Measurements from ENCODE around the gene PLCH2. TPM values are rescaled to one million over a fixed set of nuclear protein-coding genes. Genes with fewer than 3 reads are reported as not detected.

The PLCH2 gene
- total RNA-seq, 2 experiments from 2014 or later: 32.7 to 33.8 TPM

- no peak overlapping the region for H3K4me3 Mint-ChIP-seq
- no peaks in the 10 kb centered on the region for H3K9me3 Mint-ChIP-seq
- POLR2A ChIA-PET: no interaction called here
- no peaks in the 10 kb centered on the region for H3K36me3 Mint-ChIP-seq (ENCODE audit: low read depth)
- no peak for DNase-seq
- CTCF ChIA-PET: no interaction called here
- H3K27me3 Mint-ChIP-seq: no peaks in the 10 kb centered on the region
- no peak overlapping the region for H3K27ac Mint-ChIP-seq
- H3K4me1 Mint-ChIP-seq: no peaks in the 10 kb centered on the region
Observed at GRCh38 chr1:2479186-2479585, 3.1 kb downstream of the PLCH2 start.

DNA sequence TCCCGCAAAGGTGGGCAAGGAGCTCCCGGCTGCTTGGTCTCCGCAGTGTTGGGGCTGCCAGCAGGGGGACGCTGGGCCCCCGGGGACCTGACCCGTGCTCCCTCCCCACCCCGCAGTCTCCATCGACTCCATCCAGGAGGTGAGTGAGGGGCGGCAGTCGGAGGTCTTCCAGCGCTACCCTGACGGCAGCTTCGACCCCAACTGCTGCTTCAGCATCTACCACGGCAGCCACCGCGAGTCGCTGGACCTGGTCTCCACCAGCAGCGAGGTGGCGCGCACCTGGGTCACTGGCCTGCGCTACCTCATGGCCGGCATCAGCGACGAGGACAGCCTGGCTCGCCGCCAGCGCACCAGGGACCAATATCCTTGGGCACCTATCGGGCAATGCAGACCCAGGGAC is 3.5 kb downstream of the PLCH2 start:
- no peak overlapping the region for H3K27ac Mint-ChIP-seq
- CTCF ChIA-PET: no interaction called here
- H3K27me3 Mint-ChIP-seq: no peaks in the 10 kb centered on the region
- no peaks in the 10 kb centered on the region for H3K9me3 Mint-ChIP-seq
- no peak overlapping the region for H3K4me3 Mint-ChIP-seq
- no peak for DNase-seq
- H3K4me1 Mint-ChIP-seq: no peaks in the 10 kb centered on the region
- no peaks in the 10 kb centered on the region for H3K36me3 Mint-ChIP-seq (ENCODE audit: low read depth)
- POLR2A ChIA-PET: interaction anchor here (1.0 kb wide), 1 partner anchor 21 kb away, joined by 3 read pairs; no protein-coding TSS in a partner anchor

- Mint-ChIP-seq H3K36me3 (ENCODE audit: low read depth) (no peaks in the 10 kb centered on the region), H3K4me3 (no peak overlapping the region), H3K27ac (peak overlapping the region; percentile 16), H3K4me1 (no peaks in the 10 kb centered on the region), H3K27me3 (no peaks in the 10 kb centered on the region), H3K9me3 (no peaks in the 10 kb centered on the region)
- DNase-seq: no peak
- POLR2A ChIA-PET: interaction anchor here (1.0 kb wide), 2 partner anchors 21 to 65 kb away, joined by 3 read pairs; no protein-coding TSS in a partner anchor
- CTCF ChIA-PET: no interaction called here
Observed at GRCh38 chr1:2480236-2480985, 4.3 kb downstream of the PLCH2 start.

DNA sequence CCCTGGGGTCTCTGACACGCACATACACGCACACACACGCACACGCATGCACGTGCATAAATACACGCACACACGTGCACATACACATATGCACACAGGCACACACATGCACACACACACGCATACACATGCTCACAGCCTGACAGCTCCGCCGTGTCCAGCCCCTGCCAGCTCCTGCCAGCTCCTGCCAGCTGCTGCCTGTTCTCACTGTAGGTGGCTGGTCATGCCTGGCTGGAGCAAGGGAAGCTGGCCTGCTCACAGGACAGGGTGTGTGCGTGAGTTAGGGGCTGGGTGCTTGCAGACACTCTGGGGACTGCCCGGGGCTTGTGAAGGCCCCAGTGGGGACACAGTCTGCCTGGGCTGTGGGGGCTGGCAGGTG is 4.9 kb downstream of the PLCH2 start:
- no peak overlapping the region for H3K4me3 Mint-ChIP-seq
- H3K36me3 Mint-ChIP-seq (ENCODE audit: low read depth): no peaks in the 10 kb centered on the region
- no peaks in the 10 kb centered on the region for H3K9me3 Mint-ChIP-seq
- H3K27ac Mint-ChIP-seq: peak overlapping the region; percentile 16
- no peaks in the 10 kb centered on the region for H3K4me1 Mint-ChIP-seq
- H3K27me3 Mint-ChIP-seq: no peaks in the 10 kb centered on the region
- ChIA-PET POLR2A (interaction anchor here (1.0 kb wide), 1 partner anchor 65 kb away, joined by 3 read pairs; no protein-coding TSS in a partner anchor), CTCF (no interaction called here)
- DNase-seq: no peak

DNA sequence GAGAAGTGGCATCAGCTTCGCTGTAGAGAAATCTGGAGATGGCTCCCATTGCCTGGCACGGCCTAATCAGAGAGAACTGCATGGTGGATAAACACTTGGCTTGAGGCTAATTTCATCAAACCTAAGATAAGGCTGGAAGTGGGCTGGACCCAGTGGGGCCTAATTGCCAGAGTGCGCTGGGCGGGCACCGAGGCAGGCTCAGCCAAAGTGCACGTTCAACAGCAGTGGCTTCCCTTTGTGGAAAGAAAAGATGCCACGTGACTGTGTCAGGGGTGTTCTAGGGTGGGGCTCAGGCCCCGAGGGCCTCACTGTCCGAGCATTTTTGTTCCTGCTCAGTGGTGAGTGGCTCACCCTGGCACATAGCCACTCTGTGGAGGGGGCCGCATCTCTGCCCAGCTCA is 5.8 kb downstream of the PLCH2 start:
- Mint-ChIP-seq H3K4me1 (no peaks in the 10 kb centered on the region), H3K36me3 (ENCODE audit: low read depth) (no peaks in the 10 kb centered on the region), H3K9me3 (no peaks in the 10 kb centered on the region), H3K4me3 (no peak overlapping the region), H3K27me3 (no peaks in the 10 kb centered on the region), H3K27ac (no peak overlapping the region)
- CTCF ChIA-PET: no interaction called here
- no peak for DNase-seq
- POLR2A ChIA-PET: interaction anchor here (1.2 kb wide), 1 partner anchor 66 kb away, joined by 3 read pairs; no protein-coding TSS in a partner anchor

- no peak for DNase-seq
- CTCF ChIA-PET: no interaction called here
- H3K27ac Mint-ChIP-seq: no peak overlapping the region
- POLR2A ChIA-PET: interaction anchor here (0.9 to 1.2 kb wide), 2 partner anchors 15 to 67 kb away, joined by 3 read pairs; no protein-coding TSS in a partner anchor
- H3K4me1 Mint-ChIP-seq: no peaks in the 10 kb centered on the region
- no peaks in the 10 kb centered on the region for H3K27me3 Mint-ChIP-seq
- H3K36me3 Mint-ChIP-seq (ENCODE audit: low read depth): no peaks in the 10 kb centered on the region
- H3K9me3 Mint-ChIP-seq: no peaks in the 10 kb centered on the region
- H3K4me3 Mint-ChIP-seq: no peak overlapping the region
Observed at GRCh38 chr1:2482588-2482987, 6.5 kb downstream of the PLCH2 start.

GRCh38 chr1:2483026-2483425 is 6.9 kb downstream of the PLCH2 start:
- DNase-seq: no peak
- no peaks in the 10 kb centered on the region for H3K36me3 Mint-ChIP-seq (ENCODE audit: low read depth)
- peaks cover 2% of the 10 kb centered on the region for H3K9me3 Mint-ChIP-seq
- H3K27ac Mint-ChIP-seq: no peak overlapping the region
- no peaks in the 10 kb centered on the region for H3K27me3 Mint-ChIP-seq
- no peaks in the 10 kb centered on the region for H3K4me1 Mint-ChIP-seq
- CTCF ChIA-PET: no interaction called here
- no peak overlapping the region for H3K4me3 Mint-ChIP-seq
- POLR2A ChIA-PET: interaction anchor here (0.9 kb wide), 1 partner anchor 15 kb away, joined by 3 read pairs; no protein-coding TSS in a partner anchor

GRCh38 chr1:2483970-2484369 is 7.9 kb downstream of the PLCH2 start:
- no peaks in the 10 kb centered on the region for H3K4me1 Mint-ChIP-seq
- H3K27ac Mint-ChIP-seq: no peak overlapping the region
- no peak for DNase-seq
- H3K4me3 Mint-ChIP-seq: no peak overlapping the region
- peaks cover 5% of the 10 kb centered on the region for H3K36me3 Mint-ChIP-seq (ENCODE audit: low read depth)
- CTCF ChIA-PET: no interaction called here
- peaks cover 9% of the 10 kb centered on the region for H3K9me3 Mint-ChIP-seq
- no peaks in the 10 kb centered on the region for H3K27me3 Mint-ChIP-seq
- POLR2A ChIA-PET: no interaction called here

- H3K4me1 Mint-ChIP-seq: no peaks in the 10 kb centered on the region
- peaks cover 13% of the 10 kb centered on the region for H3K9me3 Mint-ChIP-seq
- peaks cover 9% of the 10 kb centered on the region for H3K36me3 Mint-ChIP-seq (ENCODE audit: low read depth)
- no peak overlapping the region for H3K4me3 Mint-ChIP-seq
- POLR2A ChIA-PET: no interaction called here
- H3K27ac Mint-ChIP-seq: no peak overlapping the region
- no peaks in the 10 kb centered on the region for H3K27me3 Mint-ChIP-seq
- CTCF ChIA-PET: no interaction called here
- DNase-seq: no peak
Observed at GRCh38 chr1:2486041-2486440, 10.0 kb downstream of the PLCH2 start.

DNA sequence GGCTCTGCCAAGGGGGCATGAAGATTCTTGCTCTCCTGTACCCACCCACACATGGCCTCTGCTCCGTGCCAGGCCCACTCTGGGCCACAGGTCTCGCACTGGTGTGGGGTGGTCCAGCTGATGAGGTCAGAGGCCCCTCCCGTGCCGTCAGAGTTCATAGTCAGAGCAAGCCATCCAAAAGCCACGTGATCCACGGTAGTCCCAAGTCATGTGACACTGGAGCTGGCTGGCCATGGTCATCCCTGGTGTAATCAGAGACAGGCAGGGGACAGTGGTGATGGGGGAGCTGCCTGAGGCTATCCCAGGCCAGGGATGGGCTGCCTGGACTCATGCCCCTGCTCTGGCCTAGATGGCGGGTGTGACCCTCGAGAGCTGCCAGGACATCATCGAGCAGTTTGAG is 10.5 kb downstream of the PLCH2 start:
- H3K4me1 Mint-ChIP-seq: no peaks in the 10 kb centered on the region
- CTCF ChIA-PET: no interaction called here

GRCh38 chr1:2488688-2489087 is 12.6 kb downstream of the PLCH2 start:
- Mint-ChIP-seq H3K9me3 (peaks cover 13% of the 10 kb centered on the region), H3K27me3 (no peaks in the 10 kb centered on the region), H3K4me1 (no peaks in the 10 kb centered on the region), H3K4me3 (no peak overlapping the region), H3K27ac (no peak overlapping the region), H3K36me3 (ENCODE audit: low read depth) (peaks cover 9% of the 10 kb centered on the region)
- POLR2A ChIA-PET: interaction anchor here (1.0 kb wide), 1 partner anchor 18 kb away, joined by 3 read pairs; no protein-coding TSS in a partner anchor
- no peak for DNase-seq
- CTCF ChIA-PET: no interaction called here

More for the DNA sequence above, 10.5 kb downstream of the PLCH2 start:
- Mint-ChIP-seq H3K9me3 (peaks cover 13% of the 10 kb centered on the region), H3K27me3 (no peaks in the 10 kb centered on the region), H3K27ac (no peak overlapping the region), H3K36me3 (ENCODE audit: low read depth) (peaks cover 9% of the 10 kb centered on the region), H3K4me3 (no peak overlapping the region)
- POLR2A ChIA-PET: no interaction called here
- DNase-seq: no peak

GRCh38 chr1:2489615-2490014 is 13.5 kb downstream of the PLCH2 start:
- Mint-ChIP-seq H3K4me3 (no peak overlapping the region), H3K36me3 (ENCODE audit: low read depth) (peaks cover 9% of the 10 kb centered on the region), H3K9me3 (peaks cover 13% of the 10 kb centered on the region), H3K4me1 (peaks cover 2% of the 10 kb centered on the region), H3K27ac (no peak overlapping the region), H3K27me3 (no peaks in the 10 kb centered on the region)
- DNase-seq: no peak
- POLR2A ChIA-PET: no interaction called here
- CTCF ChIA-PET: no interaction called here

- DNase-seq: no peak
- no peak overlapping the region for H3K4me3 Mint-ChIP-seq
- no peaks in the 10 kb centered on the region for H3K27me3 Mint-ChIP-seq
- ChIA-PET POLR2A (no interaction called here), CTCF (no interaction called here)
- H3K9me3 Mint-ChIP-seq: peaks cover 13% of the 10 kb centered on the region
- peaks cover 9% of the 10 kb centered on the region for H3K36me3 Mint-ChIP-seq (ENCODE audit: low read depth)
- no peak overlapping the region for H3K27ac Mint-ChIP-seq
- H3K4me1 Mint-ChIP-seq: peaks cover 10% of the 10 kb centered on the region
Observed at GRCh38 chr1:2492091-2492490, 16.0 kb downstream of the PLCH2 start.

GRCh38 chr1:2493218-2493617 is 17.1 kb downstream of the PLCH2 start:
- no peak overlapping the region for H3K27ac Mint-ChIP-seq
- H3K4me1 Mint-ChIP-seq: peaks cover 11% of the 10 kb centered on the region
- DNase-seq: no peak
- H3K4me3 Mint-ChIP-seq: no peak overlapping the region
- ChIA-PET POLR2A (interaction anchor here (0.9 kb wide), 1 partner anchor 11 kb away, joined by 3 read pairs; no protein-coding TSS in a partner anchor), CTCF (no interaction called here)
- peaks cover 11% of the 10 kb centered on the region for H3K9me3 Mint-ChIP-seq
- H3K27me3 Mint-ChIP-seq: no peaks in the 10 kb centered on the region
- peaks cover 9% of the 10 kb centered on the region for H3K36me3 Mint-ChIP-seq (ENCODE audit: low read depth)
